NCI-H446 treated with DMSO at 0.1 percent for 48 hours (cell line): ENCODE results near the gene ZSCAN31.
A peak's percentile ranks its signal among the peaks of the same experiment; 100 is the strongest.

Experiments used
- DNase-seq: peaks from one replicate; lab custom pipeline; 2025; lab: John Stamatoyannopoulos, UW

The ZSCAN31 gene

DNA sequence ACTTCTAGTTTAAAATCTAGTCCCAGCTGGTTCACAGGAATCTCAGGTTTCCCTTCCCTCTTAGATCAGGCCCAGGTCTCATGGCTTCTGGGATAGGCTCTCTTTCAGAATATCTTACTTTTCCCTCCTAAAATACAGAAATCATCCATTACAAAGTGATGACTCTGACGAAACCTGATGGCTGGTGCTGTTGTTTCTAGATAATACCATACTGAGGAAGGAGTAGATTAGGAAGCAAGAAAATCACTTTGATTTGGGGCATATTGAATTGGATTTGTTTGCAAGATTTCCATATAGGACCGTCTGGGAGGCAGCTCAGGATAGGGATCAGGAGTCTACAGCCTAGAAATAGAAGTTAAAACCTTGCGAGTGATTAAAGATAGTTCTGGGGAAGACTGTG is 17.4 kb upstream of the ZSCAN31 start:
- no peak for DNase-seq

DNA sequence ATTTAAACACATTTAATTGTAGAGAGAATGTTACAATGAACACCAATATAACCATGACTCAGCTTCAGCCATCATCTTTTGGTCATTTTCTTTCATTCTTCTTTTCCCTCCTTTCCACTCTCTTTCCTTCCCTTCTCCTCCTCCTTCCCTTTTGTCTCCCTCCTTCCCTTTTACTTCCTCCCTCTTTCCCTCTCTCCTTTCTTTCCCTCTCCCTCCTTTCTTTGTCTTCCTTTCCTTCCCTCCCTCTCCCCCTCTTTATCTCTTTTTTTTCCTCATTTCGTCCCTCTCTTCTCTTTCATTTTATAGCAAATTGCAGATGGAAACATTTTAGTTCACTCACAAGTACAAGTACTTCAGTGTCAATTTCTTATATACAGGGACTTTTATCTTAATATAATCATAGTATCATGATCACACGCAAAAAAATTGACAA is 15.6 kb upstream of the ZSCAN31 start:
- DNase-seq, result no peak

DNA sequence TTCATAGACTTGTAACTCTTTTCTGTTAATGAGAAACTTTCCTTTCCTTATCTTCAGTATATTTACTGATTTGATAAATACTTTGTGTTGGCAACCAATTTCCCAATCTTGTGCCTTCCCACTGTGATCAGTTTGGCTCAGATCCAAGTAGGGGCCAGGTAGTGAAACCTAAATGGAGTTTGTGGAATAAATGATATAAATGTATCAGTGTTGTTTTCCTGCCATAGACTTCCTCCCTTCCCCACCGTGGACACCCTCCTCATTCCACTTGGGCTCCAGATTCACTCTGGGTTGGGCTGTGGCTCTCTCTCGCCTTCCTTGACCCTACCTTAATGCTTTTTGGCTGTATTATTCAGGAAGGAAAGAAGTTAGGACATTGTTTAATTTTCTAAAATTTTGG is 15.1 kb upstream of the ZSCAN31 start:
- DNase-seq, result no peak

DNA sequence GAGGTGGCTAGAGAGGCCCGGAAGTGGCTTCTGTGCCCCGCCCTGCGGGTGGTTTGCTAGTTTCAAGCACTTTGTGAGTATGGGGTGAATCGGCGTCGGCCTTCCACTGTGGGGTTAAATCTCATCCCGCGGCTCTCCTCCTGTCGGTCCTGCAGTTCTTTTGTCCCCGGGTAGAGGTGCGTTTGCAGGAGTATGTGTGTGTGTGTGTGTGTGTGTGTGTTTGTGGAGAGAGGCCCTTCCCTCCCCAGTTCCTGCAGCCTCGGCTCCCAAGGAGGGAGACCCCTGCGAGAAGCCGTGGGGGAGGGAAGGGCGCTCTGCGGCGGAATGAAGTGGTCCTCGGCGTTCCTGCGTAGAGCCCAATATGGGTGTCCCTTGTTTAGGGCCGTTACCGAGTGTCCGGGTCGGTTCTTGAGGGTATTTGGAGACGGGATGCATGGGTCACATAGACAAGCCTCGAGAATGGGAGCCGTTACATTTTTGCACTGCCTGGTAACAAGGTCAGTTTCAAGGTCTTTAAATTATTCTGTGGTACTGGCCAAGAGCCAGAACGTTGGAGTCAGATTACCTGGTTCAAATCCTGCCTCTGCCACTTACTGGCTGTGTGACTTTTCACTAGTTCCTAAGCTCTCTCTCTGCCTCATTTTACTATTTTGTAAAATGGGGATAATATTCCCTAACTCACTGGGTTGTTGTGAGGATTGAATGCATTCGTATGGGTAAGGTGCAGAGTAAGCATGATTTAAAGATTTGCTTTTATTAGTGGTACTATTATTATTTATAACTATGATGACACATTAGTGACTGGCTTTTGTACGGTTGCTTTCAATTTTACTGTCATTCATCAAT is 14.2 kb upstream of the ZSCAN31 start, which contains the start of gene ZKSCAN3:
Gene ZKSCAN3, plus strand, starts transcription at position 56 of the 846 bp plus-strand sequence. CDS start 9,640 bp downstream, outside the sequence.
- peak; percentile 38 for DNase-seq

DNA sequence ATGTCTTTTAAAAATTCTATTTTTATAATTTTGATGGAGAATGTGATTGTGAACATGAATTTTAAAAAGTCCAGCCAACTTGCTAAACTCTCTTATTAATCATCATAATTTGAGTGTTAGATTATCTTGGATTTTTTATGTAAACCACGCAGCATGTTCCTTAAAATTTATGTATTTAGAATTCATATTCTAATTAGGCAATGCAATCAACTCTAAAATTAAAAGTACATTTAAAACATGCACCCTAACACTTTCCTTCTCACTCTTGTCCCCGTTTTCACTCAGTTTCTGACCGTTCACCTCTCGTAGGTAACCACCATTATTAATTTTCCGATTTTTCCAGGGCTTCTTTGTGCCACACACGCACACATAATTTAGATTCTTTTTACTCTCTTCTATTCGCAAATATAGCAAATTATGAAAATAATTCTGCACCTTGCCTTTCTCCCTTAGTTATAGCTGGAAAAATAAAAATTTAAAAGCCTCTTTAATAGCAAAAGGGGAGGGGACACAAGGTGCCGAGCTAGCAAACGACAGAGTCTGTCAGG is 13.5 kb upstream of the ZSCAN31 start:
- no peak for DNase-seq

DNA sequence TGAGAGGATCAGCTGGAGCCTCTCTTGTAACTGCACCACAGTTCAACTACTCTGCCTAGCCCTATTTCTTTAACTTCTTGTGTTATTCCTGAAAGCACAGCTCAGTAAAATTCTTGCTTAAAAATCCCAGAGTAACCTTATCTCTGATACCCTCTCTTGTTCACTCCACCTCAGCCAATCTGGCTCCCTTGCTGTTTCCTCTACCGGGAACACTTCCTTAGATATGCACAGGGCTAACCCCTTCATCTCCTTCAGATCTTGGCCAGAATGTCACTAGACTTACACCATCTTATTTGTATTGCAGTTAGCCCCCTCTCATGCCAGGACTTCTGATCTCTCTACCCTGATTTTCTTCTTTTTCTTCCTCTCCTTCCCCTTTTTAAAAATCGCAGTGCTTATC is 11.2 kb upstream of the ZSCAN31 start:
- DNase-seq, result no peak

DNA sequence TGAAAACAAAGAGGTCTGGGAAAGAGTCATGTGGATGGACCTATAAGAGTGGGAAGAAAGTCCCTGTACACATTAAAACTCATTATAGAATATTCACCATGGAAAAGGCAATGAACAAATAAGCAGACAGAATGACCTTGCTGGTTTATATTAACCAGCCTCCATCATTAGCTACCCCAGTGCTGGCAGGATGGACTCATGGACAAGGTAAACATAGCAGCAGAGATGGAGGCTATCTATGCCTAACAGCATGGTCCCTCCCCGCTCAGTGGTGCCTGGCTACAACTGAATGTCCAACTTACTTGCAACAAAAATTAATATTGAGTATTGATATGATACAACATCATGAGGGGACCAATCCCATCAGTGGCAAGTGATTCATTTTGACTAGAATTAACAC is 9.3 kb upstream of the ZSCAN31 start:
- DNase-seq, result no peak

DNA sequence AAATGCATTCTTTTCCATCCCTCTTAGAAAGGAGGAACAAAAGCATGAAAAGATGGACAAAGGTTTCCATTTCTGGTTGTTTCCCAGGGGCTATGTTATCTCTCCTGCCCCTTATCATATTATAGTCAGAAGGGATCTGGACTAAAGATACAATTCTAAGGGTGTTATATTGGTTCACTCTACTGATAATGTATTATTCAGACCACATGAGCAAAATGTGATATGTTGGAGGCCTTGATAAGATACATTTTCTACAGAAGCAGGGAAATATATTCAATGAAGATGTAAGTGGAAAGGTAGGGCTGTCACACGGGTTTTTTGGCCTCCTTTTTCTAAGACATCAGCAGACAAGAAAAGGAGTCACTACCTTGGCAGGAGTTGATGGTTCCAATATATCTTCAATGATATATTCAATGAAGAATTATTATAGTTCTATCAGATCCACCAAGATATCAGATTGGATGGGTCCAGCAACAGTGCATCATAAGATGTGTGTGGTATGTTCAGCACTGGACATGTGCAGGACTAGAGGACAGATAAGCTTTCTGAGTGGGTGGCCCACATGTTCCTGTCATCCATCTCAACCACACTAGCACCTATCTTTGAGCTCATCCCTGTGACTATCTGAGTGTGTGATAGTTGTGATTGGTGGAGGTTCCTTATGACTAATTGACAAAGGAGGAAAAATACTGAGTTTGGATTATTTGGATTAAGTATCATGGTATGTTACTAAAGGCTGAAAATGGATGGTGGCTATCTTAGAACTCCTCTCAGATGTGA is 8.1 kb upstream of the ZSCAN31 start:
- DNase-seq, result no peak

DNA sequence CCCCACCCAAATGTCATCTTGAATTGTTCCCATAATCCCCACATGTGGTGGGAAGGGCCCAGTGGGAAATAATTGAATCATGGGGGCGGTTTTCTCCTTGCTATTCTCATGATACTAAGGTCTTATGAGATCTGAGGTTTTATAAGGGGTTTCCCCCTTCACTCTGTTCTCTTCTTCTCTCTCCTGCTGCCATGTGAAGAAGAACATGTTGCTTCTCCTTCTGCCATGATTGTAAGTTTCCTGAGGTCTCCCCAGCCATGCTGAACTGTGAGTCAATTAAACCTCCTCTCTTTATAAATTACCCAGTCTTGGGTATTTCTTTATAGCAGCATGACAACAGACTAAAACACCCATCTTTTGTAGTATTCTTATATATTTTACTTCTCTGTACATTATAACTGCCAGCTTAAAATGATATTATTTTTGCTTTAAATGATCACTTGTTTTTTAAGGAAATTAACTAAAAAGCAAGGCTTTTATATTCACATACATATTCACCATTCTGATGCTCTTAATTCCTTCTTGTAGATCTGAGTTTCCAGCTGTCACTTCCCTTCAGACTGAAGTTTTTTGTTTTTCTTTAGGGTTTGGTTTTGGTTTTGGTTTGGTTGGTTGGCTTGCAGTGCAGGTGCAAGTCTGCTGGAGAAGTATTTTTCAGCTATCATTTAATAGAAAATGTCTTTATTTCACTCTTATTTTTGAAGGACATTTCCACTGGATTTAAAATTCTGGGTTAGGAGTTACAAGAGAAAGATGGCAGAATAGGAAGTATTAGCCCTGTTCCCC is 4.6 kb upstream of the ZSCAN31 start:
- no peak for DNase-seq

DNA sequence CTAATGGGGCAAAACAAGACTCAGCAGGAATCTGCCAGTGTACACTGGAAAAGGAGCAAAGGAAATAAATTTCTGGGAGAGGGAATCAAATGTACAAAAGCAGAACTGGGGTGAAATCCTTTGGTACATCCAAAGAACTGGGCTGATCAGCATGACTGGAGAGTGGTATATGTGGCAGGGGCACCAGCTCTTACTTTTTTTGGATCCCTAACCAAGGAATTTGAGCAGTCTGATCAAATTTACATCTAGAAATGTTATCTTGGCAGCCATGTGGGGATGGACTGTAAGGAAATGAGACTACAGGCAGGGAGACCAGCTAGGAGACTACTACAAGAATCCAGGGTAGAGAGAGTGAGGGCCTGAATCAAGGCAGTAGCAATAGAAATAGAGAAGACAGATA is 1.2 kb upstream of the ZSCAN31 start:
- no peak for DNase-seq

DNA sequence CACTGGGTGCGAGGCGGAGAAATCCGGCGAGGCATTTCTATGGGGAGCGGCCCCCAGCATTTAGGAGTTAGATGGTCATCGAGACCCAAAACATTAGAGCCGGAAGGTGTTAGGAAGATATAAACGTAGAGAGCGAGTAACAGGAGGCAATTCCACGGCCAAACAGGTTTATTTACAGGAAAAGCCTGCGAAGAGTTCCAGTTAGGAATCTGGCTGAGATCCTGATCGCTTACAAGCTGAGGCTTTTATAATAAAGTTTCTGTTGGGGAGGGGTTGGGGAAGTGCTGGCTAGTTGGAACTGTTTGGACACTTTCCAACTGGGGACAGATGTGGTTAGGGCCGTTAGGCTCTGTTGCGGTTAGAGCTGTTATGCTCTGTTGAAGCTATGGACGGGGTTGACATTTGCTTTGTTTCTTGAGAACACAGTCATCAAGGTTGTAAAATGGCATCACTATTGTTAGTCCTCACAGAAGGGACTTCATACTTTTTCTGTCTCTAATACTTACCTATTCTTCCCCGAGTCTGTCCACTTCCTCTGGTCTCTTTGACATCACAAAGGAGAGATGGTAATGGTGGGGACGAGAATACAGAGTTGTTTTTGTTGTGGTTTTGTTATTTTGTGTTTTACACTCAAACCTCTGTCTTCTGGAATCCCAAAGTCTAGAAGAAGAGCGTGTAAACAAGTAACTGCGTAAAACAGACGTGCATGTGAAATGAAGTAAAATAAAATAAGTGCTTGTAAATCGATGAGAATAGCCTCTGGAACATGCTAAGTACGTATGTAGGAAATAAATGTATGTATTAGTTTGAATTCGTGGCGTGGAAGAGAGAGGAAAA is 554 bp upstream of the ZSCAN31 start:
- DNase-seq, result no peak

DNA sequence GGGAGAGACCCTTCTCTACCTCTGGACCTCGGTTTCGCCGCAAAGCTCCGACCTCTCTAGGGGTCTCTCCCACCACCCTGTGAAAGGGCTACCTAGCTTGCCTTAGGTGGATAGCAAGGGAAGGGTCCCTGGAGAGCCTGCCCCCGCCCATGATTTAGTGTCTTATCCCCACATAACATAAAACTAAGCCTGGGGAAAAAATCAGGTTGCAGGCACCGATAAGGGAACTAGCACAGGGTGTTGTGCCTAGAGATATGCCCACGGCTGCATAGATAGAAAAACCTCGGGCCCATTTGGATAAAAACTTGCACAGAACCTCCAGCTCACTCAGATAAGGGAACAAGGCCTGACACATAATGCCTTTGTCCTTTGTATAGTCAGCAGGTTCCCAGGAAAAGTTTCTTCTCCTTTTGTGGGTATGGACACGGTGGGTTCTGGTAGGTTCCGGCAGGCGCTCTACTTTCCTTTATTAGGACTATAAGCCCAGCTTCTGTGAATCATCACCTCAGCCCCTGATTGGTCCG is 846 bp downstream of the ZSCAN31 start:
- no peak for DNase-seq

DNA sequence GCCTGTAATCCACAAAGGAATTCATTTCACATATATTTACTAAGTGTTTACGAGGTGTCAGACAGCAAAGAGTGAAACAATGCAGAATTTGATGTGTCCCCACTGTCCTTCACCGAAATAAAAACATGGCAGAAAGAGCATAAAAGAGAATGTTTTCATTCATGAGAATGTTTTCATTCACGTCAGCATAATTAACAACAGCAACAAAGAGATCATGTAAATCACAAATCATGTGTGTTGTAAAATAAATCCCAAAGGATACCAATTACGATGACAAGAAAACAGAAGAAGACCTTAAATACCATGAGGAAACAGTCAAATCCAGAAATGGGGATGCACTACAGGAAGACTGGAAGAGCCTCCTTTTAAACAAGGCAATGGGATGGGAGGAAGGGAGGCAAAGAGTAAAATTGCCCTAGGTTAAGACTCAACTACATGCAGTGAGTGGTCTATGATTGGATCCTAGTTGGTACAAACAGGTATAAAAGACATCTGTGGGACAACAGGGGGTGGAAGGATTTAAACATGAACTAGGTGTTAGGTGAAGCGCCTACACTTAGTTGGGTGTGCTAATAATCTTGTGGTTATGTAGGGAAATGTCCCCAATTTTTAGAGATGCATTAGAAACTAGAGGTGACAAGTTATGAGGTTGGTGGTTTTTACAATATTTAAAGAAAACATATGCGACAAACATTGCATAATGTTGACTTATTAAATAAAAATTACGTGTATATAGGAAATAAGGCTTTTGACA is 1.5 kb downstream of the ZSCAN31 start:
- DNase-seq, result no peak

DNA sequence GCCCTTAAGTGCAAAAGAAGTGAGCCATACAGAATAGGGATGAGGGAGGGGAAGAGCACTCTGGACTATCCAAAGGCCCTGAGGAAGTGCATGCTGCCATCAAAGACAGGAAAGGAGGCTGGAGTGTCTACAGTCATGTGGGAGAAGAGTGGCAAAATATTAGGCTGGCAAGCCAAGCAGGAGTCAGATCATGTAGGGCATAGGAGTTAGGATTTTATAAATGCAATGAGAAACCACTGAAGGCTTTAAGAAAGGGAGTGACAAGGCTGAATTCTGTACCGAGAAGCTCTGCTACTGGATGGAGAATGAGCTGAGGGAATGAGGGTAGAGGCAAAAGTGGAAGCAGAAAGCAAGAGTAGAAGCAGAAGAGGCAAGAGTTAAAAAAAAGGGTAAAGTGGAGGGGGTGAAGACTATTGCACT is 2.3 kb downstream of the ZSCAN31 start:
- no peak for DNase-seq

DNA sequence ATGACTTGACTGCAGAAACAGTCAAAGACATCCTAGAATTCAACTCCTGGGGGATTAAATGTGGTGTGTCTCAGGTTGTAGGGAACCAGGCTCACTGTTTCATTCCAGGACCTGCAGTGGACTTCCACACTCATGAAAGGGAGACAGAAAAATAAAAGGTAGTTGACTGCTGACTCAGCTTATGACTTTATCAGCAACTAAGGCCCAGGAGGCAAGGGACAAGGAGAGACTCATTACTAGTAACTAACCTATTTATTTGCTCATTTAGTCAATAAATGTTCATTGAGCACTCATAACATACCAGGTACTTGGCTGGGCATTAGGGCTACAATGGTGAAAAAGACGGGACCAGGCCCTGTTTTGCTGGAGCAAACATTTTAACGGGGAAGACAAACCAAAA is 2.9 kb downstream of the ZSCAN31 start:
- DNase-seq, result no peak

DNA sequence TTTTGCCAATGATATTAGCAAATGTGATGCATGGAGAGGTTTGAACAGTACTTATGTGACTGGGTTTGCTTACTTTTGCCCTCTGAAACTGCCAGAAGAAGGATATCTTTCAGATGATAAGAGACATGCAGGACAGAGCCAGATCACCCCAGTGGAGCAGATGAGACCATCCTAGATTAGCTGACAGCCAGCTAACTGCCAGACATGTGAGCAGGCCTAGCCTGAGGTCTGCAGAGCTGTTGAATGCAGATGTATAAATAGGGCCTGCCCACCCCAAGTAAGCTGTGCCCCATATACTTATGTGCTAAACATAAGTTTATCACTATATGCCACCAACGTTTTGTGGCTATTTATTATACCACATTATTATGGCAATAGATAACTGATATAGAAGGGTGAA is 5.9 kb downstream of the ZSCAN31 start:
- no peak for DNase-seq

DNA sequence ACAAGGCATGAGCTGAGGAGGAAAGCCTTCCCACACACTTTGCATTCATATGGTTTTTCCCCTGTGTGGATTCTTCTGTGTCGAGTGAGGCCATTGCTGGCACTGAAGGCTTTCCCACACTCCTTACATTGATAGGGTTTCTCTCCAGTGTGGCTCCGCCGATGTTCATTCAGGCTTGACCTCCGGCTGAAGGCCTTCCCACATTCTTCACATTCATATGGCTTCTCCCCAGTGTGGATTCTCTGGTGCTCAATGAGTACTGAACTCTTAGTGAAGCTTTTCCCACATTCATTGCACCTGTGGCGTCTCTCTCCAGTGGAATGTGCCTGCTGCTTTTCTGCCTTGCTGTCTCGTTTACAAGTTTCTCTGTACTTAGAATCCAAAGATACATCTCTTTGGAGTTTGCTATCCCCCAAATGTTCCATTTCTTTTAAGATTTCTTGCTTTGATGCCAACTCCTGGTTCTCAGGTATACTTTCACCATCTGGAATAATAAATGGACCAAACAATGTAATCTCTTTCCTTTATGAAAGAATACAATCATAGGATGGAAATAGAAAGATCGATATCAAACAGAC is 9.5 kb downstream of the ZSCAN31 start:
- no peak for DNase-seq

DNA sequence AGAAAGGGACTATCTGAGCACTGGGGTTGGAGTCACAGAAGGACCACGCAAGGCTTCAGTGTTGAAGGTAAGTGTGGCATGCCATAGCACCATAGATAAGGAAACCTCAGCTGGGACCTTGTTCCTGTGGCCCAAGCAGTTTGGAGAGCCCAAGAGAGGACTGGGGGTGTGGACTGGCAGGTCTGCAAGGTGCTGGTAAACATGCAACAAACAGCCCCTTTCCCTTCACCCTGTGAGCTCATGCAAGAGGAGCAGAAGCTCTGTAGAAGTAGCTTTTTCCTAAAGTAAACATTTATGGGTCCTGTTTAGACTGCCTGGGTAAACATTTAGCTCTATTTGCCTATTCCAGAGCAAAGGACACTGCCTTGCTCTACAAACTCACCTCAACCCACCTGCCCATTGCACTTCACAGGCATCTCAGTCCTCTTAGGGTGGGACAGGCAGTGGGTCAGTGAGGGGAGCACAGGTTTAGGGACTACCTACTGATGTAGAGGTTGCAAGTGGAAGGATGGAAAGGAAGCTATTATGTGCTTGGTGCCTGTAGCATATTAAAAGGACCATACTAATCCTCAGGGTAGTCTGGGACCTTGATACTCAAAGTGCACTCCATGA is 12.0 kb downstream of the ZSCAN31 start:
- no peak for DNase-seq

DNA sequence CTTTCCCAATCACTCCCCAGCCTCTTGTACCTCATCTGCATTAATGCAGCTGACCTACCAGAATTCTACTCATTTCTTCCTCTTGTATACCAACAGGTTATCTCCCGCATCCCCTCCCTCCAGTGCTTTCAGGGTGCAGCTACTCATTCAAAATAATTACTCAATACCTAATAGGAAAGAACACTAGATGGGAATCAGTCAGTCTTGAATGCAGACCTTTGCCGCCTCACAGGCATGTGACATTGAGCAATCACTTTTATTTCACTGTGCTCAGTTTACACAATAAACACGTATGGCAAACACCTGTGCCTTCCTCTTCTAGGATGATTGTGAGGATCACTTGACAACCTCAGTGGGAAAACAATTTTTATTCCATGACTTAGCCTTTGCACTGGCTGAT is 13.3 kb downstream of the ZSCAN31 start:
- DNase-seq, result no peak
